ENCODE data around the gene GATA6.

DNA sequence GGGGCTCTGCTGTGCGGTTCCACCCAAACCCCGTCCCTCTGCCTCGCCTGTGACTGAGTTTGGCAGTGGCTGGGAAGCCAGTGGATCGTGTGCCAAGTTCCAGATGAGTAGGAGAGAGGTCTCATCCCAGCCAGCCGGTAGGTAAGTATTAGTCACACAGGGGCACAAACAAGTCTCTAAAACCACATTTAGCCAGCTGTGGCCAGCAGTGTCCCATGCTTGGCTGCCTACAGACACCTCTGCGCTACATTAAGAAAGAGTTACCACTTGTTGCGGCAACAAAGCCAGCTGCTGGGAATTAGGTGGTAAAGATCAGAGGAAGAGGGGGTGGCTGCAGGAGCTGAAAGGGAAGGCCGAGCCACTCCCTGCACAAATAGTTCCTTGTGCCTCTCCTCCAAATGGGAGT, 81.2 kb downstream of the GATA6 start:
- no peak for TF ChIP-seq POLR2A (IDR thresholded peaks at IDR 0.05)
- TF ChIP-seq, protein P1, sequence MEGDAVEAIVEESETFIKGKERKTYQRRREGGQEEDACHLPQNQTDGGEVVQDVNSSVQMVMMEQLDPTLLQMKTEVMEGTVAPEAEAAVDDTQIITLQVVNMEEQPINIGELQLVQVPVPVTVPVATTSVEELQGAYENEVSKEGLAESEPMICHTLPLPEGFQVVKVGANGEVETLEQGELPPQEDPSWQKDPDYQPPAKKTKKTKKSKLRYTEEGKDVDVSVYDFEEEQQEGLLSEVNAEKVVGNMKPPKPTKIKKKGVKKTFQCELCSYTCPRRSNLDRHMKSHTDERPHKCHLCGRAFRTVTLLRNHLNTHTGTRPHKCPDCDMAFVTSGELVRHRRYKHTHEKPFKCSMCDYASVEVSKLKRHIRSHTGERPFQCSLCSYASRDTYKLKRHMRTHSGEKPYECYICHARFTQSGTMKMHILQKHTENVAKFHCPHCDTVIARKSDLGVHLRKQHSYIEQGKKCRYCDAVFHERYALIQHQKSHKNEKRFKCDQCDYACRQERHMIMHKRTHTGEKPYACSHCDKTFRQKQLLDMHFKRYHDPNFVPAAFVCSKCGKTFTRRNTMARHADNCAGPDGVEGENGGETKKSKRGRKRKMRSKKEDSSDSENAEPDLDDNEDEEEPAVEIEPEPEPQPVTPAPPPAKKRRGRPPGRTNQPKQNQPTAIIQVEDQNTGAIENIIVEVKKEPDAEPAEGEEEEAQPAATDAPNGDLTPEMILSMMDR (IDR thresholded peaks at IDR 0.05), result no peak
